ENCODE data around the gene FOXD3.
A peak's percentile ranks its signal among the peaks of the same experiment; 100 is the strongest.

The FOXD3 gene
- total RNA-seq: 0 reads per million in 4 donors

DNA sequence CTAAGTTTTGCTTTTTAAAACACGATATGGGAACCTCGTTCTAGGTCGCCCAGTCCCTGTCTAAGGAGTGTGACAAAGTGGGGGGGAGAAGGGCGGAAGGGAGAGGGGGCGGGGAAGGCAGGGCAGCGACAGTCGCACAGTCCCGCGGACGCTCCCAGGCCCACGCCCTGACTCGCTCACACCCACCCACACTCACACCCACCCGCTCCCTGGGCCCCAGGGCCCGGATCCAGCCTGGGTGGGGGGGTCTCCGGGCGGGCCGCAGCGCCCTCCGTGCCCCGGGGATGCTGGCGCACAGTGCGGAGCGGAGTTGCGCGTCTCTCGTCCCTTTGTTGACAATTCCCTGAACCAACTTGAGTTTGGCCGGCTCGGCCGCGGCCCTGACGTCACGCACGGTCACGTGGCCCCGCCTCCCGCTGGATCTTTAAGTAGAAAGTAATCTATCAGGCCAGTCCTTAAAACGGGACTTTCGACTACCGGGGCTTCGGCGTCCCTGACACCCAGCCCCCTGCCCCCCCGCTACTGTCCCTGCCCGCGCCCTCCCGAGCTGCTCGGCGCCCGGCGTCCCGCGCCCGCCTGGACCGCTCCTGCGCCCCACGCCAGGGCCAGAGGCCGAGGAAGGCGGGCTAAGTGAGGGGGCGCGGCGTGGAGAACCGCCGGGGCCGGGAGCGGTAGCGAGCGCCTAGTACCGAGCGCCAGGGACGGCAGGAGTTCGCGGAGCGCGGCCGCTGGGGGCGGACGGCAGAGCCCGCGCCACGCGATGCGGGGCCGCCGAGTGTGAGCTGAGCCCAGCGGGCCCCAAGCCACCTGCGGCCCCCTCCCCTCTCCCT, at the start of gene FOXD3:
Gene FOXD3, plus strand, starts transcription at position 454 of the 830 bp plus-strand sequence. CDS start 492 bp downstream, outside the sequence.
- DNase-seq: peak in 1 of 5 donors; percentile 41

DNA sequence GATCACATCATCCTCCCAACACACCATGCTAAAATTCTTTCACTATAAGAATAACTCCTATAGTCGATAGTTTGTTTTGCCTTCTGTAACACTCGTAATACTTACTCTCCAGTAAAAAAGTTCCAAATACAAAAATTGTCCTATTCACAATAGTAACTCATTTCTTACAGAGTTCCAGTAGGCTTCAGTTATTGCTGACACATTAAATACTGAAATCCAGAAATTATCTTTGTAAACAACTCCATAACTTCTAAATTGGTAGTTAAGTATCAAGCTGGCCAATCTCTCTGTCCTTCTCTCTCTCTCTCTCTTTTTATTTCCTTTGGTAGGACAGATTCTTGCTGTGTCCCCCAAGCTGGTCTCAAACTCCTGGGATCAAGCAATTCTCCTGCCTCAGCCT, 49.6 kb upstream of the FOXD3 start:
- DNase-seq: no peak

DNA sequence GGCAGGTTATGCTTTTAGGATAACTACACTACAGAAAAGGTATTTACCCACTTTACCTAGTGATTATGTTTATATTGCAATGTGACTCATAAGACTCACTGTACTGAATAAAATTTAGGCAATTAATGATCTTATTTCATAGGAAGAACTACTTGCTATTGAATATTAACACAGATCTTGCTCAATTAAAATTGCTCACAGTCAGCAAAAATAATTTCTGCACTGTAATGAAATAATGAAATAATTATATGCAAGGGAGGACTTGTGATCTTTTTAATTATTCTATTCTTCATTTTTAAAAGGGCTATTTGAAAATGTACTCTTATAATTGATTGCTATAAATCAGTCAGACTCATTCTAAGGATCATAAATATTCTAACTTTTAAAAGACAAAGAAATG, 48.0 kb upstream of the FOXD3 start:
- DNase-seq: no peak

DNA sequence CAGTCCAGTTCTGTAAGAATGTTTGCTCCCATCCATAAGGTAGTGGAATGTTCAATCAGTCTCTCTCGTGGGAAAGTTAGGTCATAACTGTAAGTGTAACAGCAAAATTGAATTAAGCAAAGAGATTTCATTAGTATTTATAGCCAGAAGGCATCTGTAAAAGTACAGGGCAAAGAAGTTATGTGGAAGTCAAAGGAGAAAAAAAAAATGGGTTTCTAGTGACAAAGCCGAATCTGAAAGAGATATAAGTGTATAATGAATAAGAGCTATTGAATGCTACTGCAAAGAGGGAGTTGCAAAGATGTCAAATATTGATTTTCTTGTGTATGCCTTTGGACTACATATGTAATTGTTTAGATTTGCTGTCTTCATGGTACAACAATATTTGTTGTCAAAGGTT, 47.4 kb upstream of the FOXD3 start:
- DNase-seq: no peak

DNA sequence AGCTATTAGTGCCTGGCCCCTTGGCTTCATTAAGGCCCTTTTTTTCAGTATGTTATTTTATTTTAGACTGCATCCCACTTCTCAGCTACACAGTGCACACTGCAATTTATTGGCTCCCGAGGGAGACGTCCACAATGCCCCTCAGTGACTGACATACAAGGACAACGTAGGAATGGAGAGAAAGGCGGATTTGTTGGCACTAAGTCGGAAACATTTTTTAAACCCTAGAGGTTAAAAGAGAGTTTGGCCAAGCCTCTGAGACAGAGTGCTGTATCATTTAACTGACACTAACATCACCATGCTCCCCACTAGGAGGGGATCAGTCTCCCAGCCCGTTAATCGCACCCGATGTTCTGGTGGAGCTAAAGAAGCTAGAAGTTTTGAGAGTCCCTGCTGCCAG, 45.7 kb upstream of the FOXD3 start:
- DNase-seq: no peak

DNA sequence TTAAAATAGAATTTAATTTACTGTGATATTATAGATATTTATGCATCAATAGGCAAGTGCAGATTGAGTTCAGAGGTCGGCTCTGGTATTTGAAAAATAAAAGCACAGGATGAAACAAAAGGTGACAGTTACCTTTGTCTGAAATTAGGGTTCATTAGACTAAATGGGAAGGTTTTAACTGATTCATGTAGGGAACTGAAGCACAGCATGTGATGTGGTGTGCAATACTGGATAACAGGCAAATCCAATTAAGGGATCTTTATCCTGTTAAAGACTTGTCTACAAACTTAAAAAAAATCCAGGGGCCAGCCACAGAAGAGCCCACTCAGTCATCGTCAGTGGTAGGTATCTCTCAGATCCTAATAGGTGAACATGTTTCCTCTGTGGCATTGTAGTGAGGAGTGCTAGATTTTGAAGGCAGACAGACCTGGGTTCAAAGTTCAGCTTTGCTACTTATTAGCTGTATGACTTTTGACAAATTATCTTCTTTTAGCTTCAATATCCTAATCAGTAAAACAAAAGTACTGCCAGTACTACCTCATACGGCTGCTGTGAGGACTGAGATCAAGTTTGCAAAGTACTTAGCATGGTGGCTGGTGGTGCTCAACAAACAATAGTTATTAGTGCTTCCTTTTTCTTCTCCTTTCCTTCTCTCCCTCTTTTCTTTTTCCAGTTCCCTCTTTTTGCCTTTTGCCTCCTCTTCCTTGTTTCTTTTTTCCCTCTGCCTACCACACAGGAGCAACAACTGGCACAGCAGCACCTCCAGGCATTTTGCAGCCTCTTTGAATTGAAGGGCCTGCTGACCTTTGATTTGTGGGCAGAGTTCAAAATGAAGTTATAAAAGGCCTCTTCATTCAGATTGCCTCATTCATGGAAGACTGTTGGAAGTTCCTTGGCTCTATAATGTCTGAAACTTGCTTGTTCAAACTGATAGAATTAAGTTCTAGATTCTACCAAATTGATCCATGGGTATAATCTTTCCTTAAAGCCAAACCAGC, 44.9 kb upstream of the FOXD3 start:
- DNase-seq: no peak

DNA sequence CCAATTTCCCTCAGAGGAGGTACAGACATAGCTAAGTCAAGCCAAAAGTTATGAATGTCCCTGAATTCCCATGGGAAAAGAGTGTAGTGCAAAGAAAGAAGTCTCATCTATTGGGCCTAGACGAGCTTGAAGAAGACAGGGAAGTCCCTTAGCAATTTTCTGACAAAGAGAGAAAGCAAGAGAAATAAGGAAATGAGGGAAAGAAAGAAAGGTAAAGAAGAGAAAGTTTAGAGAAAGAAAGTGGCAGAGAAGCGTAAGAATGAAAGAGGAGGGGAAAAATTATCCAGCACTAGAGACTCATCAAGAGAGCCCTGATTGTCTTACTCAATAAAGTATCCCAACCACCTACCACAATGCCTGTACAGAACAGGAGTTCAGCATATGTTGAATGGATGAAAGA, 40.6 kb upstream of the FOXD3 start:
- DNase-seq: no peak

DNA sequence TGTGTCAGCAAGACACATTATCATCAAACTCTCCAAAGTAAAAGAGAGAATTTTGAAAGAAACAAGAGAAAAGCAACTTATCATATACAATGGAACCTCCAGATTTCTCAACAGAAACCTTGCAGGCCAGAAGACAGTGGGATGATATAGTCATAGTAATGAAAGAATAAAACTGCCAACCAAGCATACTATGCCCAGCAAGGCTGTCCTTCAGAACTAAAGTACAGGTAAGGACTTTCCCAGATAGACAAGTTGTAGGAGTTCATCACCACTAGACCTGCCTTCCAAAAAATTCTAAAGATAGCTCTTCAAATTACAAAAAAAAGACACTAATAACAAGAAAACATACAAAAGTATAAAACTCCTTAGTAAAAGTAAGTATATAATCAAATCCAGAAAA, 33.2 kb upstream of the FOXD3 start:
- DNase-seq: no peak

DNA sequence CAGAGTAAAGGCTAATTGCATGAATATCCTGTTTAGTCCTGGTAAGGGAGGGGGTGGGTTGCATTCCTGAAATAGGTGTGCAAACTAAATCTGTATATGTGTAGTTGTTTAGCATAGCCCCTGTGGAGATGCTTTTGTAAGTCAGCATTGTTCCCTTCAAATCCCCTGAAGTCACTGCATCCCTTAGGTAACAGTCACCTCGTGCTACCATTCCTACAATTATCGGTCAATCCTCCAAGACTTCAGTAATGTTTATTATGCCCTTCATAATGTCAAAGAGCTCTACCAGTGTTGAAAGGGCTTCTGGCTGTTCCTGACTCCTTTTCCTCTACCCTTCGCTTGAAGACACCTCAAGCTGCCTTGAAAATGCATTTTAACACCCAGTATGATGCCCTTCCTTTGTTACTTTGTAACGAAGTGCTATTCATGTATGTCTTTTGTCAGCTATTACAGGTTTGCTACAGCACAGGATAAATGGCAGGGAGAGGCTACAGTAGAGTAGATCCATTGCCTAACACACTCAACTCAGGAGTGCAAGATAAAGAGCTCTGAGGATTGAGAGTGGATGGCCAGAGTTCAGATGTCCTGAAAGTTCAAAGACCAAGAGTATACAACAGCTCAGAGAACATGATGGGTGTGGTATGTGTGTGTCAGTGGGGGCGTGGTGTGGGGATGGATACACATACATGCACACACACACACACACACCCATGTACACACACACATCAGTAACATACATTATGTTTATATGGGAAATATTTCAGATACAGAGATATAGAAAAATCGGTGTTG, 27.4 kb upstream of the FOXD3 start:
- DNase-seq: no peak

DNA sequence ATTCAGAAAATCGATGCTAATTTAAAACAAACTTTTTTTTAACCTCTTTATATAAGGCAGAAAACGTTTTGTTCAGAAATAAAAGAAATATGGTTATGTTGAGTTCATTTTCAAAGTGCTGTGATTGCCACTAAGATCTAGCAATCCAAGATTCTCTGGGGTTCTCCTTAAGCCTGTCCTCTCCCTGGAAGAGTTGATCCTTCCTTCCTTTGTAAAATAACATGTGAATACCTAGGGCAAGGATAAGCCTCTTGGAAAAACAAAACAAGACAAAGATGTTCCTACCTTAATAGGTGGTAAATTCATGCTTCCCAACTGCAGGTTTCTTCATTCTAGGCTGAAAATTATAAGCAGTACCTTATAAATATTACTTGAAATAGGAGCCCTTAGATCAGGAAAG, 18.0 kb upstream of the FOXD3 start:
- no peak for DNase-seq

DNA sequence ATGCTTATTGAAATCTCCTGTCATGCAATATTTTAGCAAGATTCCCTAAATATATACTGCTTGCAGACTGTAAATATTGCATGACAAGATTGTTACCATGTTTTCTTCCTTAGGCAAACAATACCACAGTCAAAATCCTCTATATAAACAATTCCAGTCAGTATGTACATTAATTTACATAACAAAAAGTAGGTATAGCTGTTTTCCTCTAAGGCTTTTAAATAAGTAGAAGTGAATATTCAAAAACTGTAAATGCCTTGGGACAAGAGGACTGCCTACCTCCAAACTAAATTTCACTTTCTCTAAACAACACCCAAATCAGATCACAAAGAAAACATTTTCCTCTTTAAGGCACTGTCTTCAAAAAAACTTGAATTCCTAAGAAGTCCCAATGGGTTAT, 17.3 kb upstream of the FOXD3 start:
- no peak for DNase-seq

DNA sequence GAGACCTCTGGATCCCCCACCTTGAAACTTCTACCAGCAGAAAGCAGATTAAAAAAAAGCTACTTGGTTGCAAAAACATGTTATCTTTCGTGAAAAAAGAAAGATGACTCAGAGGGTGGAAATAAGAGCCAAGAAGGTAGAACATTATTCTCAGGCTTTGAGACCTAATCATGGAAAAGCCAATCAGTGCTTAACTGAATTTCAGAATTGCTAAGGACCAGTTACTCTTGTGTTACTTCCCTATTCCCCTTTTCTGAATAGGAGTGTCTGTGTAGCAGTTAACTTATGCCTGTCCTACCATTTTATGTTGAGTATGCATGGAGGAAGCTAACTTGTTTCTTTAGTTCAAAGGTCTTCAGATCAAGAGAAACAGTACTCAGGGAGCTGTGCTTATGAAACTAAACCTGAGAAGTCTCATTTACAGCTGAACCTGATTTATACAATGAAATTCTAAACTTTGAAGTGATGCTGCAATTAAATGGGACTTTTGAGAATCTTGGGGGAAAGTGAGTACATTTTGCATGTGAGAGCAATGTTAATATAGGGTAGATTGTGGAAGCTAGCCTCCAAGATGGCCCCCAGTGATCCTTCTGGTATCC, 15.1 kb upstream of the FOXD3 start:
- no peak for DNase-seq

DNA sequence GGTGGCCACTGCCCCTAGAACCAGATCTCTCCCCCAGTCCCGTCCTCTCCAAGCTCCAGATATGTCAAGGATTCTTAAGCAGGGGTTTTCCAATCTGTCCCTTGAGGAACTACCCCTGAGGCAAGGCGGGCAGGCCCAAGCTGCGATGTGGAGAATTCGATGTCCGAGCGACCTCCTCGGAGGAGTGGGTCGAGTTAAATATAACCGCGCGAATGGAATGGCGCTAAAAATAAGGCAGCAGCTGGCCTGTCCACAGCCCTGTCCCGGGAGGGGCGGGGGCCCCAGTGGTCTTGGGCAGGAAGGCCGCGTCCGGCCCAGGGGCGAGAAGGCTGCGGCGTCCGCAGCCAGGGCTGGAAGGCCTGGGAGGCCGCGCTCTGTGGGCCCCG, 5.8 kb upstream of the FOXD3 start:
- no peak for DNase-seq

DNA sequence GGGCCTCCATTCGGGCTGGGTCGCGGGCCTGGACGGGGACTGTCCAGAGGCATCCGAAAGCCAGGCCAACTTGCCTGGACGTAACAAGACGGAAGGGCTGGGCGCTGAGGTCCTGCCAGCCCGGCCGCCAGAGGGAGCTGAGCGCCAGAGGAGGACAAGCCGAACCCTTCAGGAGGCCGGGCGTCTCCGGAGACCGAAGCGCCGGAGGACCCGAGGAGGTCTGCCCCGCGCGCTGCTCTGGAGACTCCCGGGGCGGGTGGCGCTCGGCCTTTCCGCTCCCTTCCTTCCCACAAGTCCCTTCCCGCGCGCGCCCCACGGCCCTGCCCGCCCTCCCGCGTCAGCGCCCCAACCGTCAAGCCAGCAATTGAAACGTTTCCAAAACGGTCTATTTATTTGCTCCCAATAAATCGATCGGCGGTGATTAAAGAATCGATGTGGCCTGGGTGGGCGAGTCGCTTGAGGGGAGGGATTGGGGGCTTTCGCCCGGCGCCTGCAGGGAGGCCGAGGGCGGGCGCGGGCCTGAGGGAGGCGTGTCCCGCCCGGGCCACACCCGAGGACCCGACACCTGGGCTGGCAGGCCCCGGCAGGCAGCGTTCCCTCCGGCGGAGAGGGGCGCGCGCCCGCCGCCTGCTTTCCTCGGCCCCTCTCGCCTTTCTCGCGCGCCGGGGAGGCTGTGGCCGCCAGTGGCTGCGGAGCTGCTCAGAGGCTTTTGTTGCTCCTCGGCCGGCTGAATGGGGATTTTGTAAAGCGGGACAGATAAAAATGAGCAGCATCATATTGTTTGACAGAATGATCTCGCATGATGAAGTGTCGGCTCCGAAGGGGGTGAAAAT, 5.2 kb upstream of the FOXD3 start:
- peak in 1 of 5 donors; percentile 65 for DNase-seq

DNA sequence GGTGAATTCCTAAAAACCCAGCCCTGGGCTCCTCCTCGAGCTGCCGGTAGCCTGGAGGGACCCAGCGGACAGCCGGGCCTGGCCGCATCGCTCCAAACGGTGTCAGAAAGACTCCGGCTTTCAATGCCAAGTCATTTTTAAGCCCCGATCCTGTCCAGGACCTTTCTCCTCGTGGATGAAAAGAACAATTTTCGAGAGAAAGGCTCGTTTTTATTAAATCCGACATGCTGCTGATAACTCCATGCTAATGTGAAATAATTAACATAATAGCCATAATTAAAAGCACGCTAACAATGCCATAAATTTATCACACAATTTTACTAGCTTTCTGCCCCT, 4.6 kb upstream of the FOXD3 start:
- DNase-seq: no peak

DNA sequence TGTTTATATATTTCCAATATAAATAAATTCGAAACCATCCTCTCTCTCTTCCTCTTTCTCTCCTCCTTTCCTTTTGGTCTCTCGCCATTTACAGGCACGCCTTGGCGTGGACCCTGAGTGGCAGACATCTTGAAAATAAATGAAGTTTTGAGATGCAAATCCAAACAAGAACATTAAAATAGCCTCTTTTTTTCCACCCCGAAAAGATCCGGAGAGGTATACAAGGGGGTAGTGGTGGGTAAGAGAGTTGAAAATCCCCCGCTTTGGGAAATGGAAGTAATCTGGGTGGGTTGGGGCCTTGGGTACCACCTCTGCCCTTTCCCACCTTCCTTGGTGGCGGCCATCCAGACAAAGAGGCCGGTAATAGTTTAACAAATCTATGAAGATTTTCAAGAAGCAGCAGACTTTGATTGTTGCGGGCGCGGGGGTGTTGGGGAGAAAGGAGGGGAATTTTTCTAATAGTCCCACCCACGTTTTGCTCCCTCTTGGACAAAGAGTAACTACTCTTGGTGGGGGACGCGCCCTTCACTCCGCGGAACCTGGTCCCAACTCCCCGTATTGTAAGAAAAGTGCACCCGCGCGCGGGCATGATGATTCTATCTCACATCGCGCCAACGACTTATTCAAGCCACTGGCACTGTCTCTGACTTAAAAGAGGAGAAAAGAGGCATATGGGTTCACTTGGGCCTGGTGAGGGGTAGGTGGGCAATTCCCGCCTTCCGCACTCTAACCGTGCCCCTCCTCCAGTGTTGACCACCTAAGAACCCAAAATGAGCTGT, 4.0 kb upstream of the FOXD3 start:
- DNase-seq: no peak

DNA sequence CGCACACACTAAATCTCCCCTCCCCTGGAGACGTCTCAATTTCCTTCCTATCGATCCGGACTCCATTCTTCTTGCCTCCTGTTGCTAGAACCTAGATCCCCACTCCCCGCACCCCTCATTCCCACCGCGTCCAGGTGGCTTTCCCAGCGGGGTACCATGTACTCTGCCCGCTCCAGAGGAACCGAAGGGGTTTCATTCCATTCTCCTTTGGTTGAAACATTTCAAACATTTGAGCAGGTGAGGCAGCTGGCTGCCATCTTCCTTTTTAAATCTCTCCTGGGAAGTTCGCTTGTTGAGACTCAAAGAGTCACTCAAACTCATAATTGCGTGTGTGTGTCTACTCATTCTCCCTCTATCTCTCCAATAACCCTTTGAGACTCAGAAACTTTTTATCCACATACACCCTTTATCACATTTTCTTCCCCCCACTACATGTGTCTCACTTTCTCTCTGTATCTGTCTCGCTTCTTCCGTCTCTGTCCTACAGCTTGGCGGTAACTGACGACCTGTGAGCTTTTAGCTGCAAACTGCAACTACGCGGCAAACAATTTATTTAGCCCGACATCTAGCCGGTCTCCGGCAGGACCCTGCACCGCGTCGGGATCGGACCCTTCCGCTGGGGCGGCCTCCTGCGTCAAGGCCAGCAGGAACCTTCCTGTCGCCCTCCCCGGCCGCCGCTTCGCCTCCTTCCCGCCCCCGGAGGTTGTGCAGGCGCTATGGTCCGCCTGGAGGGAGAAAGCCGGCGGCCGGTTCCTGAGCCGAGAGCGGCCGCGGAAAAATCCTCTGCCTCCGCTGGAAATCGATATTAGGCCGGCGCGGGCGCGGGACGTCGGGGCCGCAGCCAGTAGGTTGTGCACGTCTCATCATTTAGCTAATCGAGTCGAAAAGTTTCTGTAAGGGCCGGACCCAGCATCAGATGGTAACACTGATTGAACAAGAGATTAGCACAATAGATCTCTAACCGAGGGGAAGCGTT, 3.0 kb upstream of the FOXD3 start:
- DNase-seq: no peak

DNA sequence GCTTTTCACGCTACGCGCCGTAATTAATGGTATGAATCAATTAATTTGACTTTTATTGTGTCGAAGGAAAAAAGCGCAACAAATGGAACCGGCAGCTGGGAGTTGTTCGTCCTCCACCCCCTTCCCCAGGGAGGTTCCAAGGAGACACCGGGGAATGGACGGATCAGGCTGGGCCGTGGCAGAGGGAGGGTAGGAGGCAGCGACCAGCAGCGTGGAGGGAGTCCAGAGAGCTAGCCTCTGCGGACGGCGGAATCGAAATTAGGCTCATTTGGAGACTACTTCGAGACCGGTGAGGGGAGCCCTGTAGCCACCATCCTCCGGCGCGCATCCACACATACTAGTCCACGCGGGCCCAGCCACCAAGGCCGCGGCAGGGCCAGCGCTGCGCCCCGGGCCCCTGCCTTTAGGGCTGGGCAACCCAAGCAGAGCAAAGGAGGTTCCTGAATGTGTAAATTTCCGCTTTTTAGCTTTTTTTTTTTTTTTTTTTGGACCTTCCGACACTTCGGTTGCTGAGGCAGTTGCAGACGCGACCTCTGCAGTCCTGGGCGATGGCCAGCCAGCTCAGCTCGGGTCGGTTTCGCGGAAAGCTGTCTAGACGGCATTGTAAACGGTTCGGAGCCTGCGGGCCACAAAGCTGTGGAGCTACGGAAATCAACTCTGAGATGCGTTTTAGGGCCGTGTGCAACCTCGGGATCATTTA, 2.2 kb upstream of the FOXD3 start:
- DNase-seq: no peak

Measured in T-helper 1 cell (primary cell).